GM23338 (cell line): Measurements from ENCODE around the gene PTH2. TPM values are rescaled to one million over a fixed set of nuclear protein-coding genes. Genes with fewer than 3 reads are reported as not detected.

ENCODE experiments used
- ATAC-seq: fragments of 200-7000 bp; cut with Tn5 transposase; 3 replicates; pipeline ENCODE4 v1.9.1; 2020
- DNase-seq: peaks from one replicate; pipeline ENCODE4 v3.0.0-alpha.2; 2015; ENCODE audit warnings: low spot score
- H2AFZ ChIP-seq: fragments of 200-600 bp; sonication (generic); 2 replicates; pipeline ENCODE4 v1.8.0; 2016; ENCODE audit warnings: antibody characterized with exemption, mild to moderate bottlenecking, moderate library complexity
- H3F3A ChIP-seq: fragments of 200-600 bp; sonication (generic); replicated peaks from 2 replicates; pipeline ENCODE4 v1.8.0; 2017; ENCODE audit warnings: antibody characterized with exemption, mixed run types, low read depth
- H3K27ac ChIP-seq: fragments of 200-600 bp; sonication (generic); 2 replicates; pipeline ENCODE4 v1.6.1; 2016; ENCODE audit warnings: low read depth
- H3K27me3 ChIP-seq: fragments of 200-600 bp; sonication (generic); 2 replicates; pipeline ENCODE4 v1.8.0; 2016; ENCODE audit warnings: mild to moderate bottlenecking, mixed run types, moderate library complexity; ENCODE audit not compliant: insufficient read depth
- H3K36me3 ChIP-seq: fragments of 200-600 bp; sonication (generic); 2 replicates; pipeline ENCODE4 v1.8.0; 2016; ENCODE audit warnings: mild to moderate bottlenecking; ENCODE audit not compliant: insufficient read depth
- H3K4me1 ChIP-seq: fragments of 200-600 bp; sonication (generic); 2 replicates; pipeline ENCODE4 v1.8.0; 2016; ENCODE audit warnings: mild to moderate bottlenecking, moderate library complexity; ENCODE audit not compliant: insufficient read depth
- H3K4me2 ChIP-seq: fragments of 200-600 bp; sonication (generic); 2 replicates; pipeline ENCODE4 v1.7.1; 2017; ENCODE audit warnings: mixed run types
- H3K4me3 ChIP-seq: fragments of 200-600 bp; sonication (generic); 2 replicates; pipeline ENCODE4 v1.6.1; 2016; ENCODE audit warnings: mixed run types
- H3K79me2 ChIP-seq: fragments of 200-600 bp; sonication (generic); replicated peaks from 2 replicates; pipeline ENCODE4 v1.8.0; 2017; ENCODE audit warnings: mild to moderate bottlenecking; ENCODE audit not compliant: insufficient read depth
- H3K9me2 ChIP-seq: fragments of 200-600 bp; sonication (generic); 2 replicates; pipeline ENCODE4 v1.8.0; 2017; ENCODE audit not compliant: insufficient read depth
- H4K20me1 ChIP-seq: fragments of 200-600 bp; sonication (generic); replicated peaks from 2 replicates; pipeline ENCODE4 v1.8.0; 2017; ENCODE audit warnings: mild to moderate bottlenecking; ENCODE audit not compliant: insufficient read depth
- H3K27ac Mint-ChIP-seq: 2 replicates; pipeline ENCODE4 v1.8.0; 2020; ENCODE audit warnings: inconsistent platforms, mild to moderate bottlenecking, moderate library complexity, mixed read lengths
- H3K27me3 Mint-ChIP-seq: 3 replicates; pipeline ENCODE4 v1.8.0; 2022; ENCODE audit warnings: low read depth, mild to moderate bottlenecking, moderate library complexity, mixed read lengths, inconsistent platforms; ENCODE audit not compliant: insufficient read depth, poor library complexity
- H3K36me3 Mint-ChIP-seq: 3 replicates; pipeline ENCODE4 v1.8.0; 2021; ENCODE audit warnings: low read depth, mild to moderate bottlenecking, inconsistent platforms, moderate library complexity, mixed read lengths
- H3K4me1 Mint-ChIP-seq: 3 replicates; pipeline ENCODE4 v1.8.0; 2020; ENCODE audit warnings: mild to moderate bottlenecking, inconsistent platforms, mixed read lengths
- H3K4me3 Mint-ChIP-seq: 3 replicates; pipeline ENCODE4 v1.8.0; 2021; ENCODE audit warnings: moderate library complexity, mild to moderate bottlenecking, inconsistent platforms, mixed read lengths
- H3K9me3 Mint-ChIP-seq: 3 replicates; pipeline ENCODE4 v1.8.0; 2020; ENCODE audit warnings: moderate library complexity, mild to moderate bottlenecking, inconsistent platforms, mixed read lengths
- NANOG ChIP-seq: IDR thresholded peaks from 2 replicates; pipeline ENCODE4 v1.6.1; 2016; ENCODE audit warnings: antibody characterized with exemption, borderline replicate concordance
- REST ChIP-seq: IDR thresholded peaks from one replicate; pipeline ENCODE4 v1.6.1; 2018; ENCODE audit warnings: antibody characterized with exemption; ENCODE audit not compliant: unreplicated experiment
- STAT1 ChIP-seq: IDR thresholded peaks from one replicate; pipeline ENCODE4 v1.6.1; 2016; ENCODE audit warnings: antibody characterized with exemption; ENCODE audit not compliant: unreplicated experiment
- ZNF114 ChIP-seq: fragments of 250-450 bp; sonication (Bioruptor Pico); IDR thresholded peaks from 2 replicates; pipeline ENCODE4 v1.5.0; 2020; ENCODE audit warnings: mild to moderate bottlenecking, moderate library complexity
- ZNF462 ChIP-seq: fragments of 250-450 bp; sonication (Bioruptor Pico); IDR thresholded peaks from 2 replicates; pipeline ENCODE4 v1.5.0; 2020; ENCODE audit warnings: mild to moderate bottlenecking, moderate library complexity
- polyA plus RNA-seq: library from polyadenylated mRNA; unstranded; fragments of >200 nt; fragmentation: Nextera tagmentation; extraction: Ambion mirVana; gene quantifications from 2 replicates; pipeline ENCODE4 v1.2.1, GENCODE V29; 2016
- total RNA-seq: library from RNA; depleted of rRNA; stranded (reverse); fragments of >200 nt; shearing (Covaris generic); gene quantifications from 2 replicates; pipeline ENCODE4 v1.2.3, GENCODE V29; 2014

Gene PTH2
- total and polyA plus RNA-seq, 2 experiments from 2014 or later = 1.6 TPM; not detected in 1

- Histone ChIP-seq H3K27ac (no peak overlapping the region), H3K79me2 (no peaks in the 10 kb centered on the region), H2AFZ (no peak overlapping the region), H4K20me1 (no peaks in the 10 kb centered on the region; the same call in 1 of the 2 replicates), H3K27me3 (no peaks in the 10 kb centered on the region), H3K4me3 (no peak overlapping the region), H3K36me3 (no peaks in the 10 kb centered on the region), H3K4me2 (no peak overlapping the region), H3K4me1 (peaks cover 9% of the 10 kb centered on the region; the same call in 1 of the 2 replicates), H3K9me2 (no peaks in the 10 kb centered on the region), H3F3A (0 out of 2 replicates have a peak, but pooled peaks cover 8% of the 10 kb centered on the region)
- H3K9me3 Mint-ChIP-seq = no peaks in the 10 kb centered on the region
- TF ChIP-seq STAT1 (no peak), REST (no peak), NANOG (no peak), ZNF114 (no peak), ZNF462 (no peak)
- no peak overlapping the region for H3K4me3 Mint-ChIP-seq
- no peak for DNase-seq
- no peak for ATAC-seq
- no peak overlapping the region for H3K27ac Mint-ChIP-seq
- peaks cover 12% of the 10 kb centered on the region for H3K27me3 Mint-ChIP-seq
- peaks cover 6% of the 10 kb centered on the region for H3K4me1 Mint-ChIP-seq
- peaks cover 27% of the 10 kb centered on the region for H3K36me3 Mint-ChIP-seq
Measured at GRCh38 chr19:49465371-49465770, 42.1 kb upstream of the PTH2 start.
